HG03039 (cell line): ENCODE data around the gene NIPSNAP3A.
"Not testable (repeated sequence)": the region's sequence is repeated elsewhere in the genome, so short reads cannot be mapped to it uniquely, and the experiment has no call there.

Experiments
- ATAC-seq: cut with Tn5 transposase; IDR thresholded peaks from one replicate; pipeline ENCODE4 v1.9.1; 2021; ENCODE audit warnings: mild to moderate bottlenecking, moderate library complexity; ENCODE audit not compliant: unreplicated experiment

The NIPSNAP3A gene

DNA sequence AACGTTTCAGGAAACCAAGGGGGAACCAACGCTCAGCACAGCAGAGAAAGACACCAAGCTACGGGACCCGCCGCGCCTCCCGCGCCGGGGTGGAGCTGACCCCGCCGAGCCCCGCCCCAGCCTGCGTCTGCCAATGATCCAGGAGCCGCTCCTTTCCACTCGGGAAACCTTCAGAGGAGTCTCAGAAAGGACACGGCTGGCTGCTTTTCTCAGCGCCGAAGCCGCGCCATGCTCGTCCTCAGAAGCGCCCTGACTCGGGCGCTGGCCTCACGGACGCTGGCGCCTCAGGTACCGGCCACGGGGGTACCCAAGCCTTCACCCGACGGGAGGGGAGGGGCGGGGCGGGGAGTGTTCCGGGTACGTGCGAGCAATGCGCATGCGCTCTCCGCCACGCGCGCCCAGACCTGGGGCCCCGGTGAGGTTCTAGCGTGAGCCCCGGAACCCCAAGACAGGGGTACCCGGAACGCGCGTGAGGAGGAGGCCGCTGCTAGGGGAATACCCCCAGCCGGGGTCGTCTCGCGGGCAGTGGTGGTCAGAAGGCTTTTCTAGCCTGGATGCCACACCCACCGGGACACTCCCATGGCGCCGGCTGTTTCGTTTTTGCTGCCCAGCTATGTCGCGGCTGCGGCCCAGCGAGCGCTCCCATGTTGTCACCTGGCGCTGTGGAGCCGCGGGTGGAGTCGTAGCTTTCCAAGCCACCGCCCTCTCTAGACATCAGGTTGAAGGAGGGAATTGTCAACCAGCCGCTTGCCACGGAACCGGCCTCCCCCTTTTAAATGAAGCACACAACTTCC is at the start of gene NIPSNAP3A:
NIPSNAP3A (plus strand) TSS at position 119 of the 794 bp plus-strand sequence; CDS start at position 229, 110 bp downstream.
- ATAC-seq, result peak; percentile 87

DNA sequence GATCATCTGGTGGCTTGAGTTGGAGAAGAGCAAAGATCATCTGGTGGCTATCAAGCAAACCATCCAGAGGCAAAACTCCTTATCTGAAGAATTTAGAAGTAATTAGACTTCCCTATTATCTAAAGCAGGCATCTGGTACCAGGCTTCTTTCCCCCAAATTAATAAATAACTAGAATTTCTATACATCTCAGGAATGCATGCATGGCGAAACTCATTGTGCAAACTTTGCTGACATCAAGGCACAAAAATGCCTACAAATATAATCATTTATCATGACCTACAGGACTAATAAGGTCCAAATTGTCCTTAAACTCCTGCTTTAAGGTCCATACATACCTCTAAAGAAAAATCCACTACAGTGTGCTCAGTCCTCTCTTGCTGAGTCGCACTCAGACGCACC is 47.2 kb upstream of the NIPSNAP3A start:
- no peak for ATAC-seq

DNA sequence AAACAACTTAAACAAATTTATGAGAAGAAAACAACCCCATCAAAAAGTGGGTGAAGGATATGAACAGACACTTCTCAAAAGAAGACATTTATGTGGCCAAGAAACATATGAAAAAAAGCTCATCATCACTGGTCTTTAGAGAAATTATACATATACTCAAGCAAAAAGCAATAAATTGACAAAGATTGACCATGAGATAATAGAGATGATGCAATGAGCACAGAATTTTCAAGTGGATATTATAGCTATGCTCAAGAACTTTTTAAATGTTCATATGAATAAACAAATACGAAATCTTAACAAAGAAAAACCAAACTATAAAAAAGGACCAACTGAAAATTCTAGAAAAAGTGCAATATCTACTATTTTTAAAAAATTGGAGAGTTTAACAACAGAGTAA is 38.7 kb upstream of the NIPSNAP3A start:
- not testable (repeated sequence) for ATAC-seq

DNA sequence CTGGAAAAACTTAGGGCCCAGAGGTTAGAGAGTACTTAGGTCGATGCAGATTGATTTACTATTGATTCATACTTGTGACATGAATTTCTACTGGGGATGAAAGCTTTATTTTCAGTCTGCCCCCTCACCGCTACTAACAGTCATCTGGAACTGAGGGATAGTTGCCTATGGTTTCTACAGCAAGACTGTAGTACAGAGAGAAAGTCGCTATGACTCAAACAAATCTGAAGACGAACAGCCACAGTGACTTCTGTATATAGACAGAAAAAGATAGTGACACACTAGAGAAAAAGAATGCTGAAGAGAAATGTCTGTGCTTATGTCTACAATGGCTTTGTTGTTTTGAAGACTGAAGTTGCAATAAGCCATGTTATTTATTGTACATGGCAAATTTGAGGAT is 35.9 kb upstream of the NIPSNAP3A start:
- ATAC-seq, result no peak

DNA sequence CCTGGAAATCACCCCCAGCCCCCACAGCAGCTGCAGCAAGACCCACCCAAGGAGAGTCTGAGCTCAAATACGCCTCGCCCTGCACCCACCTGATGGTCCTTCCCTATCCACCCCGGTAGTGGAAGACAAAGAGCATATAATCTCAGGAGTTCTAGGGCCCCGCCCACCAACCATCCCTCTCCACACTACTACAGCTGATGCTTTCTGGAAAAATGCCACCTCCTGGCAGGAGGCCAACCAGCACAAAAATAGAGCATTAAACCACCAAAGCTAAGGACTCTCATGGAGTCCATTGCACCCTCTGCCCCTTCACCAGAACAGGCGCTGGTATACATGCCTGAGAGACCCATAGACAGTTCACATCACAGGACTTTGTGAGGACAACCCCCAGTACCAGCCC is 22.5 kb upstream of the NIPSNAP3A start:
- ATAC-seq, result no peak

DNA sequence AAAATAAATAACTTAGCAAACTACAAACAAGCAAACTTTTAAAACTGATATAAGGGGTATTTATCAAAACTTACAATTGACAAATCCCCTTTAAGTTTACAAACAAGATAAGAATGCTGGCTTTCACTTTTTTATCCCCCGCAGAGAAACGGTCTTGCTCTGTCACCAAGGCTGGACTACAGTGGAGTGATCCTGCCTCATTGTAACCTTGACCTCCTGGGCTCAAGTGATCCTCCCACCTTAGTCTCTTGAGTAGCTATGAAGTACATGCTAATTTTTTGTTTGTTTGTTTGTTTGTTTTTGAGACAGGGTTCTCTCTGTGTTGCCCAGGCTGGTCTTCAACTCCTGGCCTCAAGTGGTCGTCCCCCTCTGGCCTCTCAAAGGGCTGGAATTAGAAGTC is 9.0 kb upstream of the NIPSNAP3A start:
- no peak for ATAC-seq

DNA sequence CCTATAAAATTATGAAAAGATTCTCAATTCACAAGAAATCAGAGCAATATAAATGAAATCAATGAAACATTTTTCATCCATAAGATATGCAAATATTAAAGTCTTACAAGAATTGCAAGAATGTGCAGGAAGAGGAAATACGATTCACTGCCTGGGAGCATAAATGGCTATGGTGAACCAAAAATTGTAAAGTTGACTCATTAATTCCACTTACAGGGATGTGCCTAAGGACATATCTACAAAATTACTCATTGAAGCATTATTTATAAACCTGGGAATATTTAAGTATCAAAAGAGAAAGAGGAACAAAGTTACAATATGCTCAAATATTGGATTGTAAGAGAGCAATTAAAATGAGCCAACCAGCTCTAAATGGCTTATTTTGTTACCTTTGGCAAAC is 6.9 kb upstream of the NIPSNAP3A start:
- ATAC-seq, result no peak

DNA sequence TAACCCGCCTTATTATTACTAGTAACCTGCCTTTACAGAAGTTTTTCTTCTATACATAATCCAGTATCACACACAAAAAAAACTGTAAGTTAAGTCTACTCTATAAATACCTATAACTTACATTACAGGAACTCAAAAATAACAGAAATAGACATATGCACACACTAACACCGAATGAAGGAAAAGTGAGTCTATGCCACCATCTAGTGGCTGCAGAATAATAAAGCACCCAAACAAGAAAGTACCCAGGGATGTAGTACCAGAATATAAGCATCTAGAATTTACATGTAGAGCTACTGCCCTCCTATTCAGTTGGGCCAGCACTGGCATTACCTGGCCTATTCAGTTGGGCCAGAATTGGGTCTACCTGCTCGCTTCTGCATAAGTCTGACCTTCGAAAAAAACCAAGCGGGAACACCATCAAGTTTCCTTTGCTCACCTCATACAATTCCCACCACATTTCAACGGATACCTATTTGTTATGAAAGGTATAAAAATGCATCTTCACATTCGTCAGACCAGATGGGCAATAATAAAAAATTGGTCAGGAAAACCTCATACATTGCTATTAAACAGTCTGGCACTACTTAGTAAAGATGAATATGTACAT is 4.0 kb upstream of the NIPSNAP3A start:
- ATAC-seq, result peak; percentile 30

DNA sequence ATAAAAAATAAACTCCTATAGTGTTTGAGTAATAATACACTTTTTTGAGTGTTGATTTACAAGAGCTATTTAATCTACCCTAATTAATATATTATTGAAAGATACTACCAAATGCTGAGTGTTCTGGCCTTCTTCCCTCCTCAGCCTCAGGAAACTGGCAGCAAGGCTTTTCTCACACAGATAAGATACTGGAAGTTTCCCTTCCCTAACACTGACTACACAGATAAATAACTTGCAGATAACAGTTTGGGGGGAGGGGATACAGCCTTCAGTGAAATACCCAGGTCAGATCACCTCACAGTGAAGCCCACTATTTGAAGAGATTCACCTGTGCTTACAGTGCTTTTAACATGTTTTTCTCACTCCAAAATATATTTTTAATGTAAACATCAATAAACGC is 1.6 kb upstream of the NIPSNAP3A start:
- no peak for ATAC-seq

DNA sequence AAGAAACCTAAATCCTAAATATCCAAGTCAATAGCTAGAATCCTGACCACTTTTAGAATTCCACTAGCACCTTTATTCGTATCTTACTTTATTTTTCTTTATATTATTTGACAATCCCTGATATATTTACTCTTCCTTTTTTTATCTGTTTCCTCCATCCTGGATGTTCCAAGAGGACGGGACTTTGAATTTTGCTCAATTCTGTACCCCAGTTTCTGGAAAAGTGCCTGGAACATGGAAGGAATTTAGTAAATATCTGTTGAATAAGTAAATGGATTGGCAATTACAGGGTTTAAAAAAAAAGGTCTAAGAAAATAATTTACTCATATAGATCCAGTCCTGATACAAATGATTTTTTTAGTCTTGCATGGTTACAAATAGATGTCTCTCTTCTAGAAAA is 1.2 kb upstream of the NIPSNAP3A start:
- no peak for ATAC-seq

DNA sequence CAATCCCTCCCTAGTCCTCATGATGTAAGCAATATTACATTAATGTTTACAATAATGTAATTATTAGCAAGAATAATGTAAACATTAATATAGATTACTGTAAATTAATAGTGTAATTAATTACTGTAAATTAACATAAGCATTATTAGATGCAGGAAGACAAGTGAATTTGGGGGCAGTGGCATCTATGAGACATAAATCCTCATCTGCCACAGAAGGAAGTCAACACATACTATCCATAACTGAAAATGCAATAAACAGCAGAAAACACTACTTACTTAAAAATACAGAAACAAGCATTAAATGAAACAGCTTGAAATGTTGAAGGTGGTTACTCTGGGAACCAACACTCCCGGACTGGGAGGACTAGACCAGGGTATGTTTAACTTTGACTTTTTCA is 685 bp upstream of the NIPSNAP3A start:
- ATAC-seq, result no peak

DNA sequence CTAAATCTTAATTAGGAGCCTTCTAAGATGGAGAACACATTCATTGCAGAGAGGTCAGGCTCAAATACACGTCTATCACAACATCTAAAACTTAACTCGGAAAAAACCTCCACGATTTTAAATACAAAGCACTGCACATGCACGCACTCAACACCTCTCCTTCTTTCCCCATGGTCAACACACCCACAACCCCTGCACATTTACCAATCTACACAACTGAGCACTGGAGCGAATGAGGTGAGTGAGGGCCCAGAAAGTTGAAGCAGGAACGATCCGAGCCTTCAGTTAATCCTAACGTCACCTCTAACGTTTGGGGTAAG is 278 bp upstream of the NIPSNAP3A start:
- no peak for ATAC-seq

DNA sequence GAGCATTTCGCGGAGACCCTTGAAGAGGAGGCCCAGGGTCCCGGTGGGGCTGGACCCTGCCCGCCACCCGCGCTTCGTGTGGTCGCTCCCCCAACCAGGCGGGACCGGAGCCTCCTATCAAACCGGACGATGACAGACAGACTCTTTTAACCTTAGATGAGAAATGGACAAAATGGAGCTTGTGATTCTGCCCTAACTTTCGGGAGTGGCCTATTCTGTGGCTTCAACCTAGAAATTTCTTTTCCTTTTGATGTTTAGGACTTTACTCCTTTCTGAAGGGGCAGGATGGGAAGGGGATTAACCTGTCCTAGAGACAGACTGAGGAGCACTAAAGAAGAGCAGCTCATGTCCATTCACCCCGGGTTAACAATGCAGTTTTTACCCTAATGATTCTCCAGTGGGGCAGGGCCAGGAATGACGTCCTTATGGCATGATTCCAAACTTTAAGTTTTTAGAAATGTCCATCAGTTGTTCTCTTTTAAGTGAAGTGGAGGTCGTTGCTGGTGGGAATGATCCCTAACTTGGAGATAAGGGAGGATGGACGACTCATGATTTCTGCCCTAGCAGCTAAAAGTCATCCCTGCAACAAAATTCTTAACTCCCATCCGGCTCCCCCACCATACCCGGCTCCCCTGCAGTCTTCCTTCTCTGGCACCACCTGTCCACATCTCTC is 1.0 kb downstream of the NIPSNAP3A start:
- ATAC-seq, result no peak

DNA sequence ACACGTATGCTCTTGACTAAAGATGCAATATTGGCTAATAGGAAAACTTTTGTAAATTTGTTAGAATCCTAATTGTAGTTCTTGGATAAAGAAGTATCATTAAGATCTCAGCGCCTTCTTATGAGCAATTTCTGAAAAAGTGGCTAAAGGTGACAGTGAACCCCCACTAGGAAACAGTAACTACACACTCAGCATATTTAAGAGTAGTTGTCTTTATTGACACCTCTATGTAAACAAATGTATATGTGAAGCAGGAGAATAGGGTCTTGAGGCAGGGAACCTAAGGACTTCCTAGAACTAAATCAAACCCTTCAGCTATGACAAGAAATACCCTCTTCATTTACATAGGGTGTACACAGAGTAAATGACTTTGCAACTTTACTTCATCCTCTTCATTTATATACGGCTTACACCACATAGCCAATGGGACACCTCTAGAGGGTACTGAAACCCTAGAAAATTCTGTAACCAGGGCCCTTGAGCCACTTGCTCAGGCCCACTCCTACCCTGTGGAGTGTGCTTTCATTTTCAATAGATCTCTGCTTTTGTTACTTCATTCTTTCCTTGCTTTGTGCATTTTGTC is 2.8 kb downstream of the NIPSNAP3A start:
- peak; percentile 27 for ATAC-seq

DNA sequence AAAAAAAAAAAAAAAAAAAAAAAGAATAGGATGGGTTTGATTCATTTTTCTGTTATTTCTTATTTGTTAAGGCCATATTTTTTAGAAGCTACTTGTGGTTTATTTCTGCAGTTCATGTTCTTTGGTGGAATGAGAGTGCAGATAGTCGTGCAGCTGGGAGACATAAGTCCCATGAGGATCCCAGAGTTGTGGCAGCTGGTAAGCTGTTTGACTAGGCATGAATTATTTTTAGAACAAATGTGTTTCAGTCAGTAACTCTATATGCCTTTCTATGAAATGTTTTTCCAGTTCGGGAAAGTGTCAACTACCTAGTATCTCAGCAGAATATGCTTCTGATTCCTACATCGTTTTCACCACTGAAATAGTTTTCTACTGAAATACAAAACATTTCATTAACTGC is 11.5 kb downstream of the NIPSNAP3A start:
- no peak for ATAC-seq

DNA sequence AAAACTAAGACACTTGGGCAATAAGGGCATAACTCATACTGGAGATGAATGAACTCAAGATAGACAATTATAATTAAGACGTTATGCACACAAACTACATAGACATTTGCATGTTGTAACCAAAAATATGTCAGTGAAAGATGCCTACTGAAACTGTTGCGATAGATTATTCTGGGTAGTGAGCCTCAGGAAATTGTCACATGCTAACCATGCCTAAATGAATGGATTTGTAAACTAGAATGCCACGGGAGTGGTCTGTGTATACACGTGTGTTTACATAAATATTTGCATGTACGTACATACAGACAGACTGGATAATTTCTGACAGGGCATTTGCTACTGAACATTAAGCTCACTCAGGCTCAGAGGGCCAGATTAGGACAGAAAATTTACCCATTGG is 17.7 kb downstream of the NIPSNAP3A start:
- peak; percentile 44 for ATAC-seq

DNA sequence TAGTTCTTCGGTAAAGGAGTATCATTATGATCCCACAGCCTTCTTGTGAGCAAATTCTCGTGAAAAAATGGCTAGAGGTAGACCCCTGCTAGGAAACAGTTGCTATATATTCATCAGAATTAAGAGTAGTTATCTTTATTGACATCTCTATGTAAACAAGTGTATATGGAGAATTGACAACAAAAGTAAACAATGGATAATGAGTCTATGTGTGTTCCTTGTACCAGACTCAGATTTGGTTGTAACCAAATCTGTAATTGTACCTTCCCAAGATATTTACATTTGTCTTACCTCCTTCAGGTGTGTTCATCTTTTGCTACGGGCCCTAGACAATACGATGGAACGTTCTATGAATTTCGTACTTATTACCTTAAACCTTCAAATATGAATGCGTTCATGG is 18.5 kb downstream of the NIPSNAP3A start:
- no peak for ATAC-seq

DNA sequence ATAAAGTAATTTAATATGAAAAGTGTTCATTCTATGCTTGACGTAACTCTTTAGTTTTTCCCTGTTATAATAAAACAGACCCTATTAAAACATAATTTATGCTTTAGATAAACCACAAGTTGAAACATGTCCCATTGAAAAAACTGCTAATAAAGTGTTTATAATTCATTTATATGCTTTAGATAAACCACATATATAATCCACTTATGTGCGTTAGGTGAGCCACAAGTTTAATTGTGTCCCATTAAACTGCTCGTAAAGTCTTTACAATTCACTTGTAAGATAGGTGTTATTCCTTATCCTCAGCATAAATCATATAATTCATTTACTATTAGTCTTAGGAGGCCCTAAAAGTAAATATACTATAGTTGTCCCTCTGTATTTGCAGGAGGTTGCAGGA is 20.0 kb downstream of the NIPSNAP3A start:
- no peak for ATAC-seq

DNA sequence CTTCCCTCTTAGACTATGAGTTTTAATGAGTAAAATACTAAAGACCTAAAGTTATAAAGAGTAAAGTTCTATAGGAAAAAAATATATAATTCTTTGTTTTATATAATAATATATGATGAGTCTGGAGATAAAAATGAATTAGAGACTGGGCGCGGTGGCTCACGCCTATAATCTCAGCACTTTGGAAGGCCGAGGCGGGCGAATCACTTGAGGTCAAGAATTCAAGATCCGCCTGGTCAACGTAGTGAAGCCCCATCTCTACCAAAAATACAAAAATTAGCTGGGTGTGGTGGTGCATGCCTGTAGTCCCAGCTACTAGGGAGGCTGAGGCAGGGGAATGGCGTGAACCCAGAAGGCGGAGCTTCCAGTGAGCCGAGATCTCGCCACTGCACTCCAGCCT is 21.5 kb downstream of the NIPSNAP3A start:
- not testable (repeated sequence) for ATAC-seq

DNA sequence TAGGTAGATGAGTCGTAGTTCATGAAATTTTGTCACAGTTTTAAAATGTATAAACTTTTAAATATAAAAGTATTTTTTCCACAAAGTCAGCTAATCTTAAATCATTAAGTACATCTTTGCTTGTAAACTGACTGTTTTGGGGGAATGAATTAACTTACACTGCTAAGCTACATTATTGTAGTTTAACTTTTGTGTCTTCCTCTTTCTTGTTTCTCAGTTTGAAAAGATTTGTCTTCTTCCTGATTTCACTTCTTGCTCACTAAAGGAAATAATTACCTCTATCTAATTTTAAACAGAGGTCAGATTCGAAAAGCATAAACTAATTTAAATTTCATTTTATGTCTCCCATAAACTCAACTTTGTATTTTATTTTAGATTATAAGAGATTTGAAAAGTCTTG is 22.2 kb downstream of the NIPSNAP3A start:
- no peak for ATAC-seq

DNA sequence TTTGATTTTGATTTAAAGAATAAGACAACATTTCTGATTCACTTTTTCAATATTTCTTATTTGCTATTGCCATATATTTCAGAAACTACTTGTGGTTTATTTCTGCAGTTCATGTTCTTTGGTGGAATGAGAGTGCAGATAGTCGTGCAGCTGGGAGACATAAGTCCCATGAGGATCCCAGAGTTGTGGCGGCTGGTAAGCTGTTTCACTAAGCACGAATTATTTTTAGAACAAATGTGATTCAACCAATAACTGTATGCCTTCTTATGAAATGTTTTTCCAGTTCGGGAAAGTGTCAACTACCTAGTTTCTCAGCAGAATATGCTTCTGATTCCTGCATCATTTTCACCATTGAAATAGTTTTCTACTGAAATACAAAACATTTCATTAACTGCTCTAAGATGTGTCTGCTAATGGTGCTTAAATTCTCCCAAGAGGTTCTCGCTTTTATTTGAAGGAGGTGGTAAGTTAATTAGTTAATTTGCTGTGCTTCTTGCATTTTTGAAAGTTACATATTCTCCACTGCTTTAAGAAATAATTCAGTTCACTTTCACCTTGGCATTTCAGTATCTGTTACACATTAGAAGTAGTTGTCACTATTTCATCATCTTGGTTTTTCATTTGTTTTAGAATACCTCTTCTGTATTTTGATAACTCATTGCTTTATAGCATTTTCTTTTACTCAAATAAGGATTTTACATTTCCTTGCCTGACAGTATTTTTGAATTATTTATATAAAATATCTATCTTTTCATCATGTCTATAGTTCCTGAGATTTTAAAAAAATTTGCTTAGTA is 25.4 kb downstream of the NIPSNAP3A start:
- ATAC-seq, result no peak
